Measurements from ENCODE around the gene SCO2.

Gene SCO2

DNA sequence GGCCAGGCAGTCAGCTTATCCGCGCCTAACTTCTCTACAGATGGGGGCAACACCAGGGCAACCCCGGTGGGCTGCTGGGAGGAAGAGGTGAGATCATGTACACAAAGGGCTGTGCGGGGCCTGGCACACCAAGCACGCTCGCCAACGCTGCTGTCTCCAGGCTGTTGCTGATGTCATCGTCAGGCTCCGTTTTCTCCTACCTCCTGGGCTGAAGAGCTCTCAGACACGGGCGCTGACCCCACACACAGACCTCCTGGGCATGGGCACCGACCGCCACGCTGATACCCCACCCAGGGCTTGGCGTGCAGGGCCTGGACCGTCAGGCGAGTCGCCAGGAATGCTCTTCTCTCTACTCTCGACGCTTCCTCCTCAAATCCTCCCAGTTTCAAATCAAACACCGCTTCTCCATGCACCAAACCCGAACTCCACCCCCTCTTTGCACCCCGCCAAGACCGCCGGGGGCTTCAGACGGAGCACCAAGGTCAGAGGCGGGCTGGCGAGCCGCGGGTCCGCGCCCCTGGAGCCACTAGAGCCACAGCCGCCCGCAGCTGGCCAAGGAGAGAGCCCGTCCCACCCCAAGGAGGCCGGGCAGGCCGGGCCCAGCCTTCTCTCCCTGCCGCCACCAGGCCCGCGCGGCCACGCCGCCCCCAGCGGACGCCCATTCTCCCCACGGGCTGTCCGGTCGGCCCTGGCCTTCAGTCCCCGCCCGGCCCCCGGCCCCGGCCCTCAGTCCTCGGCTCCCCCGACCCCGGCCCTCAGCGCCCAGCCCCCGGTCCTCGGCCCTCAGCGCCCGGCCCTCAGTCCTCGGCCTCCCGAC is 51.3 kb downstream of the SCO2 start:
- peak; percentile 47 for DNase-seq

Measured in activated CD4-positive, alpha-beta T cell treated with anti-CD3 and anti-CD28 coated beads, Interleukin-2, Interleukin-6, amounts not matched to agents 100 ng/mL and 50 ng/mL, durations not matched to agents 16 hours and 8 hours (primary cell).